ENCODE results near the gene PDIA5.

The PDIA5 gene

DNA sequence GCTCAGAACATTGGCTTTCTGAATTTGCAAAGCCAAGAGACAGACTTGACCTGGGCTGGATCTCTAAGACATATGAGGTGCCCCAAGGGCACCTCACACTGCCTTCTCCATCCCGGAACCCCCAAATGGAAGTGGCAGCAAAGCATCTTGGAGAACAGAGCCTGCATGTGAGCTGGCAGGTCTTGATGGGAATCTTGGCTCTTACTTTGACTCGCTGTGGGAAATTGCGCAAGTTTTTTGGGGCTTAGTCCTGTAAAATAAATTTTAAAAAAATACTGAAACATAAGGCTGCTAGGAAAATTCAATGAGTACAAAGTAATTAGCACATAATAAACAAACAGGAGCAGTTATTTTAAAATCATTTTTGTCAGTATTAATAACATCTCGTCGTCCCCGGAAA is 121.2 kb downstream of the PDIA5 start:
- DNase-seq, result no peak

DNA sequence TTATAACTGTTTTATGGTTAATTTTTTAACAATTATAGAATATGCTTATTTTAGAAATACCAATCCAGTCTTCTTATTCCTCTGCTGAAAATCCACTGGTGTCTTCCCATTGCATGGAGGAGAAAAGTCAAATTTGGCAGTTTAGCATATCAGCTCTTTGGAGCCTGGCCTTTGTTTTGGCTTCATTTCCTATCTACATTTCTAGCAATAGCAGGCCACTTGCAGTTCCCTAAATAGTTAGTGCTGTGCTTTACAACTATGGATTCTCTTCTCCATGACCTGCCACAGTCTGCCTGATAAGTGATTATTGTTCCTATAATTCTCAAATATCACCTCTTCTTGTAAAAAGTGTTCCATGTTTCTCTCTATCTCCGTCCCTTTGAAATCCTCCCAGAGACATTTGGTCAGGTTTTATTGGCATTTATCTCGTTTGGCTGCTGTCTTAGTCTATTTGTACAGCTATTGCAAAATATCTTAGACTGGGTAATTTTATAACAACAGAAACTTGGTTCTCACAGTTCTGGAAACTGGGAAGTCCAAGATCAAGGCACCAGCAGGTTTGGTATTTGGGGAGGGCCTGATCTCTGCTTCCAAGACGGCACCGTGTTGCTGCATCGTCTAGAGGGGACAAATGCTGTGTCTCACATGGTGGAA is 126.8 kb downstream of the PDIA5 start:
- no peak for DNase-seq

DNA sequence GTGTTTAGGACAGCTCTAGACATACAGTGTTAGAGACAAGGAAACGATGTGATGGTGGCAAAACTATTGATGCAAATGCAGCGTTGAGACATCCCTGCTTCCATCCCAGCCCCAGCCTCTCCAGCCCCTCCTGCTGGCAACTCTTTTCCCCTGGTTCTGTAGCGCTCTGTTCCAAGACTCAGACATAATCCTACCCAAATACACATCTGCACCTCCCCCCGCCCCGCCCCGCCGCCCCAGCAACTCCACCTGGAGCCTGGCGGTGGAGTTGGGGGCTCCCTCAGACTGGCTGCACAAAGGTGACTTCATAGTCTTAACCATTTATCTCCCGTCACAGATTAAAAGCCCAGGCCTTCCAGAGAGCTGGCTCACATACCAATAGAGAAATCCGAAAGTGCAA is 127.7 kb downstream of the PDIA5 start:
- DNase-seq, result no peak

DNA sequence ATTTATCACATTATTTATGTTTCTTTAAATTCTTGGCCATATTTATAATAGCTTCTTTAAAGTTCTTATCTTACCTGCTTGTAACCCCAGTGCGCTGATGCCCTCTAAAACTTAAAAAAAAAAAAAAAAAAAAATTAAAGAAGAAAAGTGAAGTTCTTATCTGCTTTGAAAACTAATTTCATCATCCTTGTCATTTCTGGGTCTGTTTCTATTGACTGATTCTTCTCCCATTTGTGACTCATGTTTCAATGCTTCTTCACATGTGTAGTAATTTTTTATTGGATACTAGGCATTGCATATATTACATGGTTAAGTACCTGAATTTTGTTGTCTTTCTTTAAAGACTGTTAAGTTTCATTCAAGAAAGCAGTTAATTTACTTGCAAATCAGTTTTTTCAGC is 131.5 kb downstream of the PDIA5 start:
- DNase-seq, result no peak

DNA sequence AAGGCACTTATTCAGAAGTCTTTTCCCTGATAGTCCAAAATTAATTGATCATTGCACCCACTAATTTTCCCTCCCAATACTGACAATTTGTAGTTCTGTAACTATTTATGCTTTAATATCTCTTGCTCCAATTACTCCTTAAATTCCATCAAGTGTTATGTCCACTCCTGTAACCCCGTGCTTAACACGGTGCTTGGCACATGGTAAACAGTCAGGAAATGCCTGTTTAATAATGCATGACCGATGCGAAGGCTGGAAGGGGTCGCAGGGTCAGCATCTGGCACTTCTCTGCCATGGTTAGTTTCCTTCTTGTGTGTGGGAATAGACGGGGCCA is 134.4 kb downstream of the PDIA5 start:
- no peak for DNase-seq

DNA sequence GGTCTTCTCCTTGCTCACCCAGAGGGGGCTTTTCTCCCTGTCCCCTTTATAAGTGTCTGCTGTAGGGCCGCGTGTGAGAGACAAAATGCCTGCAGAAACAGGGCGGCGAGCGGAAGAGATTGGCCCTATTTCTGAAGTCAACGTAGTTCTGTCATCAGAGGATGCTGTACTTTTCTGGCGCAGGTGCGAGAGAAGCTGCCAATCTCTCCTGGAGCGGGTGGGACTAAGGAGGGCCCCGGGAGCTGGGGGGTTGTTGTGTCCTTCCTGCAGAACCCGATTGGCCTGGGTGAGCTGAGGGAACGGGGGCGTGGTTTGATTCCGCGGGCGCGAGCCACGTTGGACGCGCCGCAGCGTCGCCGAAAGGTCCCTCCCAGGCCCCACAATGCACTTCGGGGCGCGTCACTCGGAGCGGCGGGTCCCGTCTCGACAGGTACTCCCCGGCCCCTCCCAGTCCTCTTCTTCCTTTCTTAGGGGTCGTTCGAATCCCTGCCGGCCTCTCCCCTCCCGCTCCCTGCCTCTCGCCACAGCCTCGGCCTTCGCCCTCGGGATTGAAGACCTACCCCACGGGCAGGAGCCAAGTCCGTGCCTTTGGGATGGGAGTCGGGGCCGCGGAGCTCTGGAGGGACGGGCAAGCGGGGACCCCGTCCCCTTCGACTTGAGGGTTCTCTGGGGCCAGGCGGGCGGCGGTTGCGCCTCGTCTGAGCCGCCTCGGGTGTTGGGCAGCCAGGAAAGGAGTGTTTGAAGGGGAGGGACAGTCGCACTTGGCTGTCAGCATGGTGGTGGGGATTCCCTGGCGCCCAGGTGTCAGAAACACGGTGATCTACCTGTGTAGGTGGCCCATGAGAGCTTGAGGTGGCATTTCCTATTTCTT is 135.0 kb downstream of the PDIA5 start, which contains the start of gene SEC22A:
Gene SEC22A, plus strand, starts transcription at position 387 of the 871 bp plus-strand sequence. CDS start 7,275 bp downstream, outside the sequence.
- peak; percentile 91 for DNase-seq

DNA sequence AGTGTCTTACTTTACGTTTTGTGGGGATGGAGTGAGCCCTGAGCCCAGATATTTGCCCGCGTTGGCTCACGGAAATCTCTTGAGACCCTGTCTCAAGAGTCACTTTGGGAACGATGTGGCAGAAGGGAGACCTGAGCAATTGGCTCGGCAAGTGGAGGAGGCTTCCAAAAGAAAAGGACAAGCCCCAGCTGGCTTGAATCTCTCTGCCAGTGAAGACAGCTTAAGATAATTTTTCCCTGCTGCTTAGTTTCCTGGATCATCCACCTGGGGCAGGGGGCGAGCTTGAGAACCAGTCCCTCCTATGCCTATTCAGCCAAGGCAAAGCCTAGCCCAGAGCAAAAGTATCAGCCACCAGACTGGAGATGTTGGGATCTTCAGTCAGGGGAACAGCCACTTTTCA is 135.6 kb downstream of the PDIA5 start:
- DNase-seq, result no peak
